B cell (primary cell): ENCODE results near the gene ATP4B. TPM values are rescaled to one million over a fixed set of nuclear protein-coding genes. Genes with fewer than 3 reads are reported as not detected.

ENCODE experiments used
- ATAC-seq: fragments of 200-7000 bp; cut with Tn5 transposase; one replicate; pipeline ENCODE4 v1.10.0; 2021; ENCODE audit warnings: low read depth, mild to moderate bottlenecking, moderate number of reproducible peaks, moderate library complexity
- CTCF ChIA-PET: fragments of 350-600 bp; sonication (Branson Sonifier 250); formaldehyde crosslinking; loops from one replicate; lab custom pipeline; 2021; ENCODE audit warnings: antibody characterized with exemption, inconsistent platforms; lab: Charles Lee
- POLR2A ChIA-PET: fragments of 350-600 bp; sonication (Branson Sonifier 250); formaldehyde crosslinking; loops from one replicate; lab custom pipeline; 2021; ENCODE audit warnings: antibody characterized with exemption; lab: Charles Lee
- DNase-seq: peaks from one replicate; pipeline ENCODE4 v3.0.0; 2013
- H2AFZ ChIP-seq: 2 replicates; pipeline ENCODE4 v1.6.1; 2012; ENCODE audit warnings: mild to moderate bottlenecking, low read depth, low read length; ENCODE audit not compliant: insufficient read depth, poor library complexity, severe bottlenecking
- H3K27ac ChIP-seq, 2 donors: 1 replicate in 1 of 2; 2 replicates in 1 of 2; pipeline ENCODE4 v1.5.1; 2012 to 2013; ENCODE audit warnings: low read length in 2 of 2, mild to moderate bottlenecking in 2 of 2, moderate library complexity in 1 of 2
- H3K27me3 ChIP-seq, 4 experiments: fragments of 200-600 bp in 1 of 4; sonication (generic) in 1 of 4; replicated peaks in 1 of 4; 1 replicate in 2 of 4; 2 replicates in 2 of 4; pipeline versions ENCODE4 v1.6.1 to v1.7.0; 2013 to 2016; ENCODE audit warnings: low read length in 3 of 4, mild to moderate bottlenecking in 2 of 4, mixed read lengths in 1 of 4, moderate library complexity in 1 of 4; ENCODE audit not compliant: insufficient read depth in 4 of 4, control insufficient read depth in 3 of 4; ENCODE audit errors: control extremely low read depth in 1 of 4
- H3K36me3 ChIP-seq, 2 experiments: replicated peaks in 1 of 2; 1 replicate in 1 of 2; 2 replicates in 1 of 2; pipeline versions ENCODE4 v1.6.1 to v1.7.1; 2013; ENCODE audit warnings: low read length in 1 of 2; ENCODE audit not compliant: insufficient read depth in 2 of 2, control insufficient read depth in 1 of 2; ENCODE audit errors: control extremely low read depth in 1 of 2, extremely low read depth in 1 of 2
- H3K4me1 ChIP-seq, 2 donors: fragments of 200-600 bp in 1 of 2; sonication (generic) in 1 of 2; 1 replicate in 1 of 2; 2 replicates in 1 of 2; pipeline versions ENCODE4 v1.5.1 to v1.6.1; 2013 to 2017; ENCODE audit warnings: low read length in 2 of 2; ENCODE audit not compliant: control insufficient read depth in 2 of 2, insufficient read depth in 2 of 2
- H3K4me2 ChIP-seq: replicated peaks from 2 replicates; pipeline ENCODE3; 2012; ENCODE audit warnings: mild to moderate bottlenecking, low read depth, low read length; ENCODE audit not compliant: poor library complexity, severe bottlenecking
- H3K4me3 ChIP-seq, 5 experiments: fragments of 200-600 bp in 1 of 5; sonication (generic) in 1 of 5; 1 replicate in 3 of 5; 2 replicates in 2 of 5; pipeline versions ENCODE4 v1.5.1 to v1.7.0; 2011 to 2016; ENCODE audit warnings: low read length in 4 of 5, mild to moderate bottlenecking in 4 of 5, low read depth in 2 of 5, control low read depth in 1 of 5, moderate library complexity in 1 of 5; ENCODE audit not compliant: insufficient read depth in 1 of 5; ENCODE audit errors: control extremely low read depth in 1 of 5, extremely low read depth in 1 of 5
- H3K79me2 ChIP-seq: fragments of 200-600 bp; sonication (generic); one replicate; pipeline ENCODE4 v1.6.0; 2016; ENCODE audit warnings: low read length; ENCODE audit not compliant: control insufficient read depth, insufficient read depth
- H3K9ac ChIP-seq: fragments of 200-600 bp; sonication (generic); 2 replicates; pipeline ENCODE4 v1.6.1; 2017; ENCODE audit warnings: mild to moderate bottlenecking, low read length, moderate library complexity
- H3K9me3 ChIP-seq, 3 donors: one replicate each; pipeline versions ENCODE4 v1.6.1 to v1.7.1; 2013; ENCODE audit warnings: low read length in 2 of 3; ENCODE audit not compliant: control insufficient read depth in 2 of 3, insufficient read depth in 1 of 3; ENCODE audit errors: control extremely low read depth in 1 of 3
- H4K20me1 ChIP-seq: 2 replicates; pipeline ENCODE4 v1.6.0; 2012; ENCODE audit warnings: mild to moderate bottlenecking, low read length; ENCODE audit not compliant: insufficient read depth, control insufficient read depth, poor library complexity, severe bottlenecking
- H3K27ac Mint-ChIP-seq: one replicate; pipeline ENCODE4 v1.8.0; 2021; ENCODE audit warnings: mixed read lengths
- H3K27me3 Mint-ChIP-seq: one replicate; pipeline ENCODE4 v1.8.0; 2021; ENCODE audit warnings: mixed read lengths
- H3K4me1 Mint-ChIP-seq: one replicate; pipeline ENCODE4 v1.8.0; 2021; ENCODE audit warnings: mixed read lengths
- H3K4me3 Mint-ChIP-seq: one replicate; pipeline ENCODE4 v1.8.0; 2021; ENCODE audit warnings: mixed read lengths
- H3K9me3 Mint-ChIP-seq: one replicate; pipeline ENCODE4 v1.8.0; 2022; ENCODE audit warnings: mixed read lengths; ENCODE audit not compliant: insufficient read depth
- EZH2 ChIP-seq: IDR thresholded peaks from 2 replicates; pipeline ENCODE4 v1.6.1; 2012; ENCODE audit warnings: borderline replicate concordance, low read depth, mild to moderate bottlenecking, moderate library complexity, low read length; ENCODE audit not compliant: insufficient read depth, poor library complexity, severe bottlenecking
- WGBS: methylation state at CpG from one replicate; pipeline ENCODE4 v1.1.5; 2013; ENCODE audit warnings: missing lambda C conversion rate; ENCODE audit not compliant: insufficient coverage; 5-methylcytosine and 5-hydroxymethylcytosine counted together
- intact Hi-C: fragments of 100-400 bp; cut with micrococcal nuclease; formaldehyde crosslinking; loops from one replicate; pipeline ENCODE4 v1.10.0; 2022
- polyA plus RNA-seq: library from polyadenylated mRNA; depleted of rRNA; stranded (reverse); fragments of >200 nt; gene quantifications from 2 replicates; pipeline ENCODE4 v1.2.3, GENCODE V29; 2012
- total RNA-seq, 2 donors: library from RNA; stranded (reverse); fragments of 120-200 nt in 1 of 2; gene quantifications; 1 replicate in 1 of 2; 2 replicates in 1 of 2; pipeline versions ENCODE4 v1.2.3 to v1.2.4, GENCODE V29; 2013 to 2022
- TF ChIP-seq, protein P1 (sequence below): fragments of 200-600 bp; IDR thresholded peaks from one replicate; pipeline ENCODE4 v1.8.0; 2022; ENCODE audit warnings: antibody characterized with exemption, mild to moderate bottlenecking

ATP4B gene
- total and polyA plus RNA-seq, 2 donors (not counting 1 experiment from before 2014, with no cell fraction given): not detected

DNA sequence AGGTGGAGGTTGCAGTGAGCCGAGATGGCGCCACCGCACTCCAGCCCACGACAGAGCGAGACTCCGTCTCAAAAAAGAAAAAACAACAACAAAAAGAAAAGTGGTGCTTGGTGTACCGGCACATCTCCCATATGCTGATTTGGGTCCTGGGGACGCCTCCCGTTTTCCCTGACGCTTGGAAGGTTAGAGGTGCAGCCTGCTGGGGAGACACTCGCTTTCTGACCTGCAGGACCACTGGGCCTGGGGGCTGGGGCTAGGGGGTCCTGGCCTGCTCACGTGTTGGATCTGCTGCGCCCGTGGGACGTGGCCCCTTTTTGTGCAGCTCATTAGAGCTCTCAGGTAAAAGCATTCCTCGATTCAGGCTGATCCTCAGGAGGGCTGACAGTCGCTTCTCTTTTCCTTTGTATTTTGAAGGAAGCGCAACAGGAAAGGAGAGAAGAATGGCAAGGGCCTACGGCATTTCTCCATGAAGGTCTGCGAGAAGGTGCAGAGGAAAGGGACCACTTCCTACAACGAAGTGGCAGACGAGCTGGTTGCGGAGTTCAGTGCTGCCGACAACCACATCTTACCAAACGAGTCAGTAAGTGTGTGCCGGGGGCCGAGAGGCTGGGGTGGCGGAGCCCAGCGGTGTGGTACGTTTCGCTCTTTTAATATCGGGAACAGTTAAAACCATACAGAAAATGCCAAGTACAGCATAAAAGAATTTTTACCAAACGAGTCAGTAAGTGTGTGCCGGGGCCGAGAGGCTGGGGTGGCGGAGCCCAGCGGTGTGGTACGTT is 25.1 kb downstream of the ATP4B start:
- DNase-seq (no peak), ATAC-seq (no peak)
- Histone ChIP-seq H3K4me2 (no peak overlapping the region), H3K36me3 (peaks cover 0 to 67% of the 10 kb centered on the region in 2 experiments), H3K9me3 (no peaks in the 10 kb centered on the region), H3K4me3 (no peak overlapping the region), H3K27me3 (no peaks in the 10 kb centered on the region), H3K4me1 (no peaks in the 10 kb centered on the region), H3K9ac (no peak overlapping the region), H3K27ac (no peak overlapping the region), H4K20me1 (peaks cover 6% of the 10 kb centered on the region), H2AFZ (no peak overlapping the region), H3K79me2 (peaks cover 32% of the 10 kb centered on the region)
- no peak for TF ChIP-seq EZH2
- TF ChIP-seq, protein P1, sequence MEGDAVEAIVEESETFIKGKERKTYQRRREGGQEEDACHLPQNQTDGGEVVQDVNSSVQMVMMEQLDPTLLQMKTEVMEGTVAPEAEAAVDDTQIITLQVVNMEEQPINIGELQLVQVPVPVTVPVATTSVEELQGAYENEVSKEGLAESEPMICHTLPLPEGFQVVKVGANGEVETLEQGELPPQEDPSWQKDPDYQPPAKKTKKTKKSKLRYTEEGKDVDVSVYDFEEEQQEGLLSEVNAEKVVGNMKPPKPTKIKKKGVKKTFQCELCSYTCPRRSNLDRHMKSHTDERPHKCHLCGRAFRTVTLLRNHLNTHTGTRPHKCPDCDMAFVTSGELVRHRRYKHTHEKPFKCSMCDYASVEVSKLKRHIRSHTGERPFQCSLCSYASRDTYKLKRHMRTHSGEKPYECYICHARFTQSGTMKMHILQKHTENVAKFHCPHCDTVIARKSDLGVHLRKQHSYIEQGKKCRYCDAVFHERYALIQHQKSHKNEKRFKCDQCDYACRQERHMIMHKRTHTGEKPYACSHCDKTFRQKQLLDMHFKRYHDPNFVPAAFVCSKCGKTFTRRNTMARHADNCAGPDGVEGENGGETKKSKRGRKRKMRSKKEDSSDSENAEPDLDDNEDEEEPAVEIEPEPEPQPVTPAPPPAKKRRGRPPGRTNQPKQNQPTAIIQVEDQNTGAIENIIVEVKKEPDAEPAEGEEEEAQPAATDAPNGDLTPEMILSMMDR: no peak
- CTCF ChIA-PET: no interaction called here
- Mint-ChIP-seq H3K4me3 (no peak overlapping the region), H3K27ac (no peak overlapping the region), H3K27me3 (no peaks in the 10 kb centered on the region), H3K4me1 (no peaks in the 10 kb centered on the region), H3K9me3 (no peaks in the 10 kb centered on the region)
- WGBS: 98% methylated on average over 30 of the region's 38 CpGs
- intact Hi-C loops: no loop called here
- POLR2A ChIA-PET: no interaction called here

DNA sequence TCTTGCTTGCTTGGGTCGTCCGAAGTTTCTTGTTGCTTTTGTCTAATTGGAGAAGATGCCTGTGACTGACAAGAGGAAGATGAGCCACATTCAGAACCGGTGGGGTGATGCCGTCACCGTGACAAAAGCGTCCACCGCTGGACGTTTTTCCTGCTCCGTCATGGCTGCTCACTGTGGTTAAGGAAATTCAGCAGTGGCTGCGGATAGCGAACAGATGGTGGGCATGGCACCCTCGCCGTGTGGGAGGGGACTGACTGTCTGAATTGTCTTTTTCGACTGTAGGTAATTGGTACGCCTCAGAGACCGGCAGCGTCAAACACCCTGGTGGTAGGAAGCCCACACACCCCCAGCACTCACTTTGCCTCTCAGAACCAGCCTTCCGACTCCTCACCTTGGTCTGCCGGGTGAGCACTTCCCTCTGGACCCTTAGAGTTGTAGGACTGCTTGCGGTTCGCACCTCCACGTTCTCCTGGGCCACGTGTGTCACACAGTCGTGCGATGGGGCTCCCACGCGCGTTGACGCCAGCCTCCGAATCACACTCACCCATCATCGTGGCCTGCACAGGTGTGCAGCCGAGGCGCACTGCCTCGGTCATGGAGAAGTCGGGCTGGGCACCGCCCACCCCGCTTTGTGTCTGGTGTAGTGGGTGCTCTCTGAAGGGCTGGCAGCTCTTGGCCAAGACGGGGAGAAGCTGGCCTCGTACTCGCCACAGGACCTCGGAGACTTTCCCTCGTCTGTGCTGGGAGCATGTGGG is 26.5 kb downstream of the ATP4B start:
- DNase-seq (no peak), ATAC-seq (no peak)
- Mint-ChIP-seq H3K4me3 (no peak overlapping the region), H3K9me3 (no peaks in the 10 kb centered on the region), H3K27ac (no peak overlapping the region), H3K4me1 (no peaks in the 10 kb centered on the region), H3K27me3 (no peaks in the 10 kb centered on the region)
- Histone ChIP-seq H3K9ac (no peak overlapping the region), H3K9me3 (no peaks in the 10 kb centered on the region), H4K20me1 (peaks cover 6% of the 10 kb centered on the region), H3K4me3 (no peak overlapping the region), H3K4me2 (no peak overlapping the region), H3K27me3 (no peaks in the 10 kb centered on the region), H3K27ac (no peak overlapping the region), H3K4me1 (no peaks in the 10 kb centered on the region), H2AFZ (no peak overlapping the region), H3K79me2 (peaks cover 46% of the 10 kb centered on the region), H3K36me3 (peaks cover 0 to 56% of the 10 kb centered on the region in 2 experiments)
- intact Hi-C loops: no loop called here
- WGBS: 98% methylated on average over 36 of the region's 42 CpGs
- ChIA-PET CTCF (no interaction called here), POLR2A (no interaction called here)
- TF ChIP-seq EZH2: no peak
- TF ChIP-seq, protein P1: no peak
